SH-SY5Y (cell line): ENCODE results near the gene CAPN5.

ENCODE experiments used
- GATA2 ChIP-seq: IDR thresholded peaks from 2 replicates; pipeline ENCODE4 v1.6.1; 2011; ENCODE audit warnings: mild to moderate bottlenecking, low read depth, low read length
- GATA3 ChIP-seq: IDR thresholded peaks from 2 replicates; pipeline ENCODE4 v1.6.1; 2011; ENCODE audit warnings: low read depth, mild to moderate bottlenecking, low read length, moderate library complexity

DNA sequence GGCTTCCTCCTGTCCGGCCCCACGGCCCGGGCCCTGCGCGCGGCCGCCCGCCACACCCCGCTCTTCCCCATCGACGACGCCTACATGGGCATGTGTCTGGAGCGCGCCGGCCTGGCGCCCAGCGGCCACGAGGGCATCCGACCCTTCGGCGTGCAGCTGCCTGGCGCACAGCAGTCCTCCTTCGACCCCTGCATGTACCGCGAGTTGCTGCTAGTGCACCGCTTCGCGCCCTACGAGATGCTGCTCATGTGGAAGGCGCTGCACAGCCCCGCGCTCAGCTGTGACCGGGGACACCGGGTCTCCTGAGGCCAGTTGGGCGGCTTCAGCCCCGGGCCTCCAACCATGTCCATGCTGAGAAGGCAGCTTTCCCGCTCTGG is 26.4 kb upstream of the CAPN5 start:
- TF ChIP-seq GATA2, result no peak
- TF ChIP-seq GATA3, result no peak
